CD4-positive, alpha-beta memory T cell (primary cell): Measurements from ENCODE around the gene COBLL1. TPM values are rescaled to one million over a fixed set of nuclear protein-coding genes. Genes with fewer than 3 reads are reported as not detected.

Source experiments
- CTCF ChIA-PET: fragments of 350-600 bp; sonication (Branson Sonifier 250); formaldehyde crosslinking; loops from one replicate; lab custom pipeline; 2021; ENCODE audit warnings: inconsistent platforms; ENCODE audit not compliant: partially characterized antibody; lab: Charles Lee
- POLR2A ChIA-PET: fragments of 350-600 bp; sonication (Branson Sonifier 250); formaldehyde crosslinking; loops from one replicate; lab custom pipeline; 2021; ENCODE audit not compliant: partially characterized antibody; lab: Charles Lee
- DNase-seq, 5 donors: peaks; one replicate each; pipeline versions ENCODE4 v3.0.0 to v3.0.0-alpha.2; 2020 to 2022; ENCODE audit warnings: mixed read lengths in 1 of 5
- H3K27ac ChIP-seq: one replicate; pipeline ENCODE4 v1.7.0; 2013; ENCODE audit warnings: low read depth, low read length
- H3K27me3 ChIP-seq: 2 replicates; pipeline ENCODE4 v1.7.0; 2013; ENCODE audit warnings: mild to moderate bottlenecking, low read length, moderate library complexity; ENCODE audit not compliant: insufficient read depth
- H3K36me3 ChIP-seq: 2 replicates; pipeline ENCODE4 v1.7.0; 2013; ENCODE audit warnings: mild to moderate bottlenecking, low read length, moderate library complexity; ENCODE audit not compliant: insufficient read depth
- H3K4me1 ChIP-seq: 2 replicates; pipeline ENCODE4 v1.7.0; 2013; ENCODE audit warnings: mild to moderate bottlenecking, low read length, moderate library complexity; ENCODE audit not compliant: insufficient read depth
- H3K4me3 ChIP-seq, 2 donors: one replicate each; pipeline ENCODE4 v1.7.0; 2013; ENCODE audit warnings: low read length in 2 of 2, mild to moderate bottlenecking in 1 of 2
- H3K9me3 ChIP-seq, 2 donors: one replicate each; pipeline ENCODE4 v1.7.0; 2013; ENCODE audit warnings: low read length in 2 of 2, control low read depth in 1 of 2; ENCODE audit not compliant: control insufficient read depth in 1 of 2
- H3K27ac Mint-ChIP-seq, 7 donors: one replicate each; pipeline ENCODE4 v1.8.0; 2020 to 2021; ENCODE audit warnings: mixed read lengths in 7 of 7, mild to moderate bottlenecking in 6 of 7, inconsistent platforms in 3 of 7, moderate library complexity in 3 of 7
- H3K27me3 Mint-ChIP-seq, 2 donors: one replicate each; pipeline ENCODE4 v1.8.0; 2020 to 2021; ENCODE audit warnings: mixed read lengths in 2 of 2
- H3K36me3 Mint-ChIP-seq, 2 donors: one replicate each; pipeline ENCODE4 v1.8.0; 2020 to 2021; ENCODE audit warnings: mixed read lengths in 2 of 2, inconsistent platforms in 1 of 2, mild to moderate bottlenecking in 1 of 2
- H3K4me1 Mint-ChIP-seq, 4 donors: one replicate each; pipeline ENCODE4 v1.8.0; 2020 to 2021; ENCODE audit warnings: mixed read lengths in 4 of 4, mild to moderate bottlenecking in 1 of 4
- H3K4me3 Mint-ChIP-seq, 8 donors: one replicate each; pipeline ENCODE4 v1.8.0; 2020 to 2021; ENCODE audit warnings: mixed read lengths in 8 of 8, mild to moderate bottlenecking in 7 of 8, moderate library complexity in 6 of 8, inconsistent platforms in 3 of 8
- H3K9me3 Mint-ChIP-seq, 8 donors: one replicate each; pipeline ENCODE4 v1.8.0; 2020 to 2021; ENCODE audit warnings: mixed read lengths in 8 of 8, mild to moderate bottlenecking in 5 of 8, inconsistent platforms in 3 of 8, moderate library complexity in 1 of 8
- intact Hi-C: fragments of 100-400 bp; cut with micrococcal nuclease; formaldehyde crosslinking; loops from one replicate; pipeline ENCODE4 v1.15.1; 2023
- polyA plus RNA-seq, 2 donors: library from polyadenylated mRNA; unstranded; fragments of 300-500 nt; fragmentation: Illumina TruSeq; gene quantifications; one replicate each; pipeline ENCODE4 v1.2.3, GENCODE V29; 2021
- total RNA-seq, 2 experiments: library from RNA; stranded (reverse); gene quantifications; one replicate each; pipeline ENCODE4 v1.2.3, GENCODE V29; 2021

The COBLL1 gene
- total and polyA plus RNA-seq, 4 experiments from 2014 or later: 0.42 TPM; not detected in 3

DNA sequence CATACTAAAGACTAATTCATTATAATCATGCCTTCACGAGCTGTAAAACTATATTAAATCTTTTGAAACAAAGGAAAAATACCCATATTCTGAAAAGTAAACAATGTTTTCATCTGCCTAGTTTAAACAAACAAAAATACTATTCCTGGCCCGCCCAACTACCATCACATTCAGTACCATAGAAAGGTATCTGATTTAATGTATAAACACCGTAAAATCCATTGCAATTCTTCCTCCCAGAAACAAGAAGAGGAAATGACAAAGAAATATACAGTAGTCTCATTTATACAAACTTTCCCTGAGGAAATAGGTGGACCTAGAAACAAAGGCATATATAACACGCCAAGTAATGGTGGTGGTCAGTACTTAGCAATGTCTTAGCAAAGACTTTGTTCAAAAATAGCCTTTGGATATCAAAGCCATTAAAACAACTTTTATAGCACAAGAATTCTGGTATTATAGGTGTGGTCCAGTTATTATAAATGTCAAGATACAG is 71.2 kb downstream of the COBLL1 start:
- Histone ChIP-seq H3K4me3 (no peak overlapping the region), H3K4me1 (no peaks in the 10 kb centered on the region), H3K36me3 (no peaks in the 10 kb centered on the region), H3K27ac (no peak overlapping the region), H3K9me3 (no peaks in the 10 kb centered on the region), H3K27me3 (no peaks in the 10 kb centered on the region)
- CTCF ChIA-PET: no interaction called here
- Mint-ChIP-seq H3K9me3 (no peaks in the 10 kb centered on the region), H3K4me3 (no peak overlapping the region), H3K4me1 (no peaks in the 10 kb centered on the region), H3K27me3 (no peaks in the 10 kb centered on the region), H3K36me3 (no peaks in the 10 kb centered on the region), H3K27ac (no peak overlapping the region)
- POLR2A ChIA-PET: no interaction called here
- intact Hi-C loops: no loop called here
- DNase-seq: no peak

DNA sequence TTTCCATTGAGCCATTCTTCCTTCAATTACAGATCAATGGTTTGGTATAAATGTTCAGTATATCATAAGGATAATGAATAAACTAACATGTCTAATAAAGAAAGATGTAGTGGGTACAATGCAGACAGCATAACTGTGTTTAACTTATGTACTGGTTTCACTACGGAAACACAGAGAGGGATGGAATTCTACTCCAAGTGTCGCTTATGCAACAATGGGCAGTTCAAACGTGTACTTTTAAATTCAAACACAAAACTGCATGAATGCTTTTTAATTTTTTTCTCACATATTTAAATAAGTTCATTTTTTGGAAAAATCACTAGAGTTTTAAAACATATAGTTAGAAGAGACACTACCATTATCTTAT is 74.7 kb downstream of the COBLL1 start:
- H3K27ac Mint-ChIP-seq: no peak overlapping the region
- H3K4me3 Mint-ChIP-seq: no peak overlapping the region
- H3K36me3 Mint-ChIP-seq: no peaks in the 10 kb centered on the region
- Histone ChIP-seq H3K27me3 (no peaks in the 10 kb centered on the region), H3K36me3 (no peaks in the 10 kb centered on the region), H3K27ac (no peak overlapping the region), H3K4me3 (no peak overlapping the region), H3K9me3 (no peaks in the 10 kb centered on the region), H3K4me1 (no peaks in the 10 kb centered on the region)
- intact Hi-C loops: no loop called here
- CTCF ChIA-PET: no interaction called here
- no peaks in the 10 kb centered on the region for H3K9me3 Mint-ChIP-seq
- H3K4me1 Mint-ChIP-seq: no peaks in the 10 kb centered on the region
- no peaks in the 10 kb centered on the region for H3K27me3 Mint-ChIP-seq
- no peak for DNase-seq
- POLR2A ChIA-PET: no interaction called here

DNA sequence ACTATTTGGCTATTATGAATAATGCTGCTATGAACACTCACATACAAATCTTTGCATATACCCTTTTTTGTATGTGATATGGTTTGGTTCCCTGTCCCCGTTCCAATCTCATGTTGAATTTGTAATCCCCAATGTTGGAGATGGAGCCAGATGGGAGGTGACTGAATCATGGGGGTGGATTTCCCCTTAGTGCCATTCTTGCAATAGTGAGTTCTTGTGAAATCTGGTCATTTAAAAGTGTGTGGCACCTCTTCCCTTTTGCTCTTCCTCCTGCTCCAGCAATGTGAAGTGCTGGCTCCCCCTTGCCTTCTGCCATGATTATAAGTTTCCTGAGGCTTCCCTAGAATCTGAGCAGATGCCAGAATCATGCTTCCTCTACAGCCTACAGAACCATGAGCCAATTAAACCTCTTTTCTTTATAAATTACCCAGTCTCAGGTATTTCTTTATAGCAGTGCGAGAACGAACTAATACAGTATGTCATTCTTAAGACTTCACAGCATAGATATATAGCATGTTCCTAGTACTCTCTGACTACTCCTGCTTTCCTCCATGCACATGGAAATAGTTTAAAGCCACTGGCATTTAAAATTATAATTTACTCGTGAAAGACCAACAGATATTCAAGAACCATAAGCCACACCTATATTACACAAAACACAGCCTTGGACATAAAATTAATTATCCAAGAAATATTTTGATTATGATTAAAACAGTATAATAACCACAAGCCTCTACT is 75.2 kb downstream of the COBLL1 start:
- no peaks in the 10 kb centered on the region for H3K9me3 ChIP-seq
- no peaks in the 10 kb centered on the region for H3K27me3 Mint-ChIP-seq
- no peak overlapping the region for H3K27ac ChIP-seq
- no peaks in the 10 kb centered on the region for H3K36me3 Mint-ChIP-seq
- no peak overlapping the region for H3K27ac Mint-ChIP-seq
- no peaks in the 10 kb centered on the region for H3K36me3 ChIP-seq
- no peaks in the 10 kb centered on the region for H3K27me3 ChIP-seq
- peaks cover 0 to 3% (median 0%) of the 10 kb centered on the region in 8 donors for H3K9me3 Mint-ChIP-seq
- H3K4me1 Mint-ChIP-seq: no peaks in the 10 kb centered on the region
- DNase-seq: no peak
- intact Hi-C loops: no loop called here
- H3K4me1 ChIP-seq: no peaks in the 10 kb centered on the region
- POLR2A ChIA-PET: no interaction called here
- H3K4me3 ChIP-seq: no peak overlapping the region
- CTCF ChIA-PET: no interaction called here
- no peak overlapping the region for H3K4me3 Mint-ChIP-seq

DNA sequence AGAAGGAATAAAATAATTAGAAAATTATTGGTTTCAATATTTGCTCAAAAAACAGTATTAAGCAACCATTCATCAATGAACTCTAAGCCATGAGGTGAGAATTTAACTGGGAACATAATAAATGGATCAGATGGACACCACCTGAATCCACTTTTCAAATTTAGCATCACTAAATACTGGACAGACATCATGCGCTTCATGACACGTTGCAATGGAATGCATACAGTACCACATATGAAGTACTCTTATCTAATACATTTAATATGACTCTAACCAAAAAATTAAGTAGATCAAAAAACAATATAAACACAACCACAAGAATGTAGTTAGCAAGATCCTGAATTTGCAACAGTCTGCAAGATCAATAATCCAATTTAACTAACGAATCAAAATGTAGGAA is 76.6 kb downstream of the COBLL1 start:
- Mint-ChIP-seq H3K9me3 (peaks cover 0 to 3% (median 0%) of the 10 kb centered on the region in 8 donors), H3K27ac (no peak overlapping the region), H3K27me3 (no peaks in the 10 kb centered on the region), H3K4me1 (no peaks in the 10 kb centered on the region), H3K4me3 (no peak overlapping the region), H3K36me3 (no peaks in the 10 kb centered on the region)
- Histone ChIP-seq H3K27me3 (no peaks in the 10 kb centered on the region), H3K27ac (no peak overlapping the region), H3K9me3 (no peaks in the 10 kb centered on the region), H3K4me1 (no peaks in the 10 kb centered on the region), H3K36me3 (no peaks in the 10 kb centered on the region), H3K4me3 (no peak overlapping the region)
- ChIA-PET CTCF (no interaction called here), POLR2A (no interaction called here)
- DNase-seq: no peak
- intact Hi-C loops: no loop called here

DNA sequence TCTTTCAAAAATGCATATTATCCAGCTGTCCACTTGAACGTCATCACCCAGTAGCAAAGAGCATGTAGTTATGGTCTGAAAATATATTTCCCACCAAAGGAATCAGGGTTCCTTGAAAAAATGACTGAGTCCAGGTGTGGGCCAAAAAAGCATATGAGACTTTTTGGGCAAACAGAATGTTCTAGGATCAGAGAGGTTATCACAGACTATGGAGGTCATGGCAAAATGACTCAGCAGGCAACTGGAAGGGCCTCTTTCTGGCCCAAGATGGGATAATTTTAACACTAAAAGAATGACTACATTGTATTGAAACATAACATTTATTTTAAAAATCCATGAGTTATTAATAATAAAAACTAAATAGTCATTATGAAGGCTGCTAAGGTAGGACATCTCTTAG is 77.1 kb downstream of the COBLL1 start:
- H3K36me3 Mint-ChIP-seq: no peaks in the 10 kb centered on the region
- DNase-seq: no peak
- H3K9me3 Mint-ChIP-seq: peaks cover 0 to 3% (median 0%) of the 10 kb centered on the region in 8 donors
- no peaks in the 10 kb centered on the region for H3K4me1 Mint-ChIP-seq
- H3K36me3 ChIP-seq: no peaks in the 10 kb centered on the region
- H3K27ac Mint-ChIP-seq: no peak overlapping the region
- no peaks in the 10 kb centered on the region for H3K27me3 ChIP-seq
- H3K4me3 Mint-ChIP-seq: no peak overlapping the region
- ChIA-PET CTCF (no interaction called here), POLR2A (no interaction called here)
- H3K9me3 ChIP-seq: no peaks in the 10 kb centered on the region
- intact Hi-C loops: no loop called here
- no peak overlapping the region for H3K4me3 ChIP-seq
- H3K27ac ChIP-seq: no peak overlapping the region
- H3K4me1 ChIP-seq: no peaks in the 10 kb centered on the region
- H3K27me3 Mint-ChIP-seq: no peaks in the 10 kb centered on the region

DNA sequence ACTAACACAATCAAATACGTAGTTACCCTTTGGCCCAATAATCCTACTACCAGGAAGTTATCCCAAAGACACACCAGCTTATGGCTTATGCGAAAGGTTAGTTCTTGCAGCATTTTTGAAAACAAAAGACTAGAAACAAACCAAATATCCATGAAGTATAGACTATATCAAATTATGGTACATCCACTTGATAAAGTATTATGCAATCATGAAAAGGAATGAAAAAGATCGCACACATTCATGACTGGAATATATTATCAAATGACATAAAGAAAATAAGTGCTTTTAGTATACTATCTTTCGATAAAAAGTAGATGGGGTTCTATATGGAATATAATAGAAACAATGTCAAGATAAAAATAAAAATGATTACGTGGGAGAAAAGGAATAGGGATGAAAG is 78.2 kb downstream of the COBLL1 start:
- no peaks in the 10 kb centered on the region for H3K36me3 ChIP-seq
- H3K4me3 ChIP-seq: no peak overlapping the region
- Mint-ChIP-seq H3K4me1 (no peaks in the 10 kb centered on the region), H3K36me3 (no peaks in the 10 kb centered on the region), H3K9me3 (peaks cover 0 to 3% (median 0%) of the 10 kb centered on the region in 8 donors), H3K27me3 (no peaks in the 10 kb centered on the region), H3K4me3 (no peak overlapping the region), H3K27ac (no peak overlapping the region)
- no peak for DNase-seq
- H3K9me3 ChIP-seq: no peaks in the 10 kb centered on the region
- H3K27me3 ChIP-seq: no peaks in the 10 kb centered on the region
- ChIA-PET POLR2A (no interaction called here), CTCF (no interaction called here)
- intact Hi-C loops: no loop called here
- no peaks in the 10 kb centered on the region for H3K4me1 ChIP-seq
- H3K27ac ChIP-seq: no peak overlapping the region

DNA sequence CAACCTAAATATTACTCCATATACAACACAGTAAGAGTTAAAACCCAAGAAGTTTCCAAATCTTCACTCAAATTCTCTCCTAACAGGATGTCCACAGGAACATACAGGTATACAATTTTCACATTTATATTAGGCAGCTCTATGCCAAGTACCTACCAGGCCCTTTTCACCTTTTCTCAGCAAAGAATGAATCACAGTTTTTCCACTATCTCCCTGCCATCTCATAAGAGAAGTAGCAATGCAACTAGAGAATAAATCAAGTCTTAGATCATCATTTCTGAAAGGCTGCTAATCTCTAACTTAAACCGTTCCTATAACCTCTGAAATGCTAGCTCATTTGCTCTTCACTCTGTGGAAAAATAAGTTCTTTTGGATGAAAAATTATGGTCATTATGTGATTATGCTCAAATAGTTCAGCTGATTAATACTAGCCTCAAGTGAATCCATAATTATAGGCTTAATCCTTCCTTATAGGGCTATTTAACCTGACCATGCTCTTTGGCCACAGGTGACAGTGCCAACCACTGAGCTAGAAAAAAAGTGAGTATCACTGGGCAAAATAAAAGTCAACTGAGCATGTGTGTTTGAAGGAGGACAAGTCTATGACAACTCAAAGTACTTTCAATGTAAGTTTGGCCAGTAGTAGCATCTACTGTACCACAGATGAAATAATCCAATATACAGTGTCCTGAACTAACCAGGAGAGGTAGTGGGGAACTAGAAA is 79.7 kb downstream of the COBLL1 start:
- no peak for DNase-seq
- no peaks in the 10 kb centered on the region for H3K27me3 ChIP-seq
- H3K4me1 Mint-ChIP-seq: no peaks in the 10 kb centered on the region
- H3K9me3 Mint-ChIP-seq: peaks cover 0 to 5% (median 0%) of the 10 kb centered on the region in 8 donors
- no peaks in the 10 kb centered on the region for H3K36me3 ChIP-seq
- H3K4me1 ChIP-seq: no peaks in the 10 kb centered on the region
- no peak overlapping the region for H3K4me3 Mint-ChIP-seq
- no peak overlapping the region for H3K27ac Mint-ChIP-seq
- H3K9me3 ChIP-seq: no peaks in the 10 kb centered on the region
- H3K36me3 Mint-ChIP-seq: no peaks in the 10 kb centered on the region
- CTCF ChIA-PET: no interaction called here
- H3K27ac ChIP-seq: no peak overlapping the region
- POLR2A ChIA-PET: no interaction called here
- intact Hi-C loops: no loop called here
- H3K4me3 ChIP-seq: no peak overlapping the region
- H3K27me3 Mint-ChIP-seq: no peaks in the 10 kb centered on the region
